ENCODE data around the gene NQO1.
A peak's percentile ranks its signal among the peaks of the same experiment; 100 is the strongest.

Gene NQO1

GRCh38 chr16:69725480-69726312 lies 664 bp downstream of the NQO1 start:
- peak overlapping the region; percentile 68 for H3K4me3 ChIP-seq (ENCODE audit: low read depth, low read length)
- TF ChIP-seq CTCF (conservative IDR thresholded peaks at IDR 0.05; ENCODE audit: low read depth, low read length): no peak
- no peak for DNase-seq (ENCODE audit: low read depth)

GRCh38 chr16:69724981-69725479 lies 1.3 kb downstream of the NQO1 start:
- peak; percentile 45 for DNase-seq (ENCODE audit: low read depth)
- peak overlapping the region; percentile 68 for H3K4me3 ChIP-seq (ENCODE audit: low read depth, low read length)
- no peak for TF ChIP-seq CTCF (conservative IDR thresholded peaks at IDR 0.05; ENCODE audit: low read depth, low read length)

DNA sequence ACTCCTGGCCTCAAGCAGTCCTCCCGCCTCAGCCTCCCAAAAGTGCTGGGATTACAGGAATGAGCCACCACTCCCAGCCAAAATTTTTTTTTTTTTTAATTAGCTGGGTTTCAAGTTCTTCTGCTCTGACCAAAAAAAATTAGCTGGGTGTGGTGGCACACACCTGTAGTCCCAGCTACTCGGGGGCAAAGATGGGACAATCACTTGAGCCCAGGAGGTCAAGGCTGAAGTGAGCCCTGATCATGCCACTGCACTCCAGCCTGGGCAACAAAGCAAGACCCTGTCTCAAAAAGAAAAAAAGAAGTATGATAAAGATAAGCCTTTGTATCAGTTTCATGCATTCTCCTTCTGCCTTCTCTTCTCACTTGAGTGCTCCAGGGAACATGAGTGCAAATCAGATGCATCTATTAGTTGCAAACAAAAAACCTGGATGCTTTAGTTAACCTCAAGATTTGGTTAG lies 1.9 kb downstream of the NQO1 start:
- TF ChIP-seq CTCF (conservative IDR thresholded peaks at IDR 0.05; ENCODE audit: low read depth, low read length): no peak
- no peak overlapping the region for H3K4me3 ChIP-seq (ENCODE audit: low read depth, low read length)

GRCh38 chr16:69721441-69721957 lies 4.9 kb downstream of the NQO1 start:
- no peak for TF ChIP-seq CTCF (conservative IDR thresholded peaks at IDR 0.05; ENCODE audit: low read depth, low read length)
- no peak overlapping the region for H3K4me3 ChIP-seq (ENCODE audit: low read depth, low read length)
- DNase-seq (ENCODE audit: low read depth): no peak

More for the DNA sequence above, 1.9 kb downstream of the NQO1 start:
- DNase-seq (ENCODE audit: low read depth): no peak

GRCh38 chr16:69720822-69721430 lies 5.4 kb downstream of the NQO1 start:
- no peak for TF ChIP-seq CTCF (conservative IDR thresholded peaks at IDR 0.05; ENCODE audit: low read depth, low read length)
- DNase-seq (ENCODE audit: low read depth): no peak
- no peak overlapping the region for H3K4me3 ChIP-seq (ENCODE audit: low read depth, low read length)

GRCh38 chr16:69718111-69718764 lies 8.1 kb downstream of the NQO1 start:
- no peak for DNase-seq (ENCODE audit: low read depth)
- TF ChIP-seq CTCF (conservative IDR thresholded peaks at IDR 0.05; ENCODE audit: low read depth, low read length): no peak
- no peak overlapping the region for H3K4me3 ChIP-seq (ENCODE audit: low read depth, low read length)

Measured in choroid plexus epithelial cell (primary cell).